ENCODE measurements around the gene SLAMF7.
"Not testable (repeated sequence)": the region's sequence is repeated elsewhere in the genome, so short reads cannot be mapped to it uniquely, and the experiment has no call there.

Gene SLAMF7

DNA sequence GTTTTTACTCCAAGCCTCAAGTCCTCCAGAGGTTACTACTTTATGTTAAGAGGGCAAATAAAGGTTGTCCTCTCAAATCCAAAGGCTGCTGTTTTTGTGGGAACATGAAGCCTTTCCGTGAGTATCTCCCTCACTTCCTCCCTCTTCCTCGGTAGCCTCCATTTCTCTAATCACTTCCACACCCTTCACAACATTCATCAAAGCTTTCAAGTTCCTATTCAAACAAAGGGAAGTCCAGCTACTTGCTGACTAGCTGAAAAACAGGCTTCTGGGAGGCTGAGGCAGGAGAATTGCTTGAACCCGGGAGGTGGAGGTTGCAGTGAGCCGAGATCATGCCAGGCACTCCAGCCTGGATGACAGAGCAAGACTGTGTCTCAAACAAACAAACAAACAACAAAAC lies 20.8 kb upstream of the SLAMF7 start:
- intact Hi-C loops (cut with DNase I): no loop called here

GRCh38 chr1:160720356-160721085 lies 18.5 kb upstream of the SLAMF7 start:
- intact Hi-C loops (cut with DNase I): no loop called here
- no peak for DNase-seq

More for the DNA sequence above, 20.8 kb upstream of the SLAMF7 start:
- DNase-seq: no peak

DNA sequence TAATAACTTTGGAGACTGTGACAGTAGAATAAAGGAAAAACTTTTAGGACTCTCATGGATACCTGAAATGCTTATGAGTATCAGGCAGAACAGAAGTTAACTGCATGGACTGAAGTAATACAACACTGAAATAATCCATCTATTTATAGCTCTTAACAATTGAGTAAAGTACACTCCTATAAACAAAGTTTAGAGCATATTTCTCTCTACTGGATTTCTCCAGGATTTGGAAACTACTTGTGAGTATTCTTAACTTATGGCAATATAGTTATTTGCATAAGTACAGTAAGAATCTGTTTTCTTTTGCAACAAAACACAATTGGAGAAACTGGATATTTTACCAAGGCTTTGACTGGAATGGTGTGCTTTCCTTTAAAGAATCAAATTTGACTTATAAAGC lies 17.6 kb upstream of the SLAMF7 start:
- no peak for DNase-seq
- intact Hi-C loops (cut with DNase I): no loop called here

DNA sequence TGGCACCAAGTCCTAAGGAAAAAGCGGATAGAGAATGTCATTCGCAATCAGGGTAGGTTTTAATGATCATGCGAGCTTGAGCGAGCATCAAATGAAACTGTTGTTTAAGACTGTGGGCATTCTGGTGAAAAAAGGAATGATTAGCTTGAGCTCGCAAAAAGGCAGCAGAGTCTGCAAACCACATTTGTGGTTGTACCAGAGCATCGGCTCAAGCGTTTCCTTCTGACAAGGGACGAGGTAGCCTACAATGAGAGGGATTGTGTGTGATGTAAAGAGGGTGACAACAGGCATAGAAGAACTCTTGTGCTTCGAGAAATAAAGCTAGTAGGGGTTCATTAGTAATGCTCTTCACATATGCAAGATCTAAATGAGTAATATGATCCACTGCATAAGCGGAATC lies 16.3 kb upstream of the SLAMF7 start:
- intact Hi-C loops (cut with DNase I): no loop called here
- no peak for DNase-seq

DNA sequence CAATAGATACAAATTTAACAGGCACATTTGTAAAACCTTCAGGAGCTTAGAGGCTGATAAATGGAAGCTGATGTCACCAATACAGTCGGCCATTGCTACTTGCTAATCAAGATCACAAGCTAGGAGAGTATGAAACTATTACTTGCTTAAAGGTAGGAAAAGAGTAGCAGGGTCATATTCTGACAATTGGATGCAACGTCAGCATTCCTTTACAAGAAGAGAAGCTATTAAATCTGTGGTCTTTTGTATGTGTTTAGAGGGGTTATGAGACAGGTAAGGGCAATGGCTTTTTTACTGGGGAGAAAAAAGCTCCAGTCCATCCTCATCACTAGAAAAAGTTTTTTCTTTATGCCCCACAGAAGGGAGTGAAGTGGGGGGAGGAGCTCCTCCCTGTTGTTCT lies 15.7 kb upstream of the SLAMF7 start:
- no peak for DNase-seq
- intact Hi-C loops (cut with DNase I): no loop called here

DNA sequence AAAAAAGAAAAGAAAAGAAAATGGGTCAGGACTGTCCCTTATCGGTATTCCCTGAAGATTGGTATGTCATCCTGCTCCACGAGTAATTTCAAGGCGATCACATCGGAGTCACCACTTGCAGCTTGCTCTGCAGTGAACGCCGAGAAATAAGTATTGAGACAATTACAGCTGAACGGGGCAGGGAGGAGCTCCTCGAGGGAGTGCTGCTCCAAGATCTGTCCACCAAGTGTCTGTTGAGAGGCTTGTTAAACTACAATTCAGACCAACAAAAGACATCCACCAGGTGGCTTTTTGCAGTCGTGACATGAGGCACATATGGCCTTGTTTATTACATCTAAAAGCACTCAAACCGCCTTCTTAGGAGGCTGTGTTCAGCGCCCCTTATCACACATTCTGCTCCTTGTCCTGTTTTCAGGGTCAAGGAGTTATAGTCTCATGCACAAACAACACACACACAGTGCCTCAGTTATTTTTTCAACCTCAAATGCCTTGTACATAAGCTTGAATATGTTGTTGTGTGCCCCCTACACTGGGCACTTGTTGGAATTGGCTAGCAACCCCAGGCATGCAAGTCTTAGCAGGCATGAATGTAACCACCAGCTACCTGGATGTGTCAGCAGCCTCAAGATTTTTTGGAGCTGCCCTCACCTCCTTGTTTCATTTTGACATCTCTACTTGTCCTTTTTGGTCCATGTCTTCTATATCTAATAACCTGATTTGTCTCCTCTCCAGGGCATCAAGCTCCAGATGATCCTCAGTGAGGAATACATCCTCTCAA lies 14.4 kb upstream of the SLAMF7 start:
- DNase-seq: no peak
- intact Hi-C loops (cut with DNase I): loop anchor here (5.0 kb wide), 1 partner anchor 373 kb away; the partner anchor contains the start of gene KLHDC9

DNA sequence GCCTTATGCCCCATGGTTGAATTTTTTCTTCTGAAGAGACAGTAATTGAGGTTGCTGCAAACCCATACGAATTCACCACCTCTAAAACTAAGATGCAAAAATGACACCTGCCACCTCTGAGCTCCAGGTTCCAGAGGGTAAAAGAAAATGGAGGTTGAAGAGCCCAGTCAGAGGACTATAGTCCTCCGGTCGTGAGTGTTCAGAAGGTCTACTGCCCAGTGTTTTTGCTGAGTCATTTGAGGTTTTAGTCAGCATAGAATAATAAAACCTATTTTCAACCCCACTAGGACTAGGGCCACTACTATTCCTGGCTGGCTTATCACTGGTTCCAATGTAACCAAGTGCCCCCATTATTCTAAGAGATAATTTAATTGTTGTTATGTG lies 12.9 kb upstream of the SLAMF7 start:
- DNase-seq: no peak
- intact Hi-C loops (cut with DNase I): loop anchor here (1.0 to 5.0 kb wide), 3 partner anchors 225 to 371 kb away; partner anchors contain the start of gene KLHDC9

DNA sequence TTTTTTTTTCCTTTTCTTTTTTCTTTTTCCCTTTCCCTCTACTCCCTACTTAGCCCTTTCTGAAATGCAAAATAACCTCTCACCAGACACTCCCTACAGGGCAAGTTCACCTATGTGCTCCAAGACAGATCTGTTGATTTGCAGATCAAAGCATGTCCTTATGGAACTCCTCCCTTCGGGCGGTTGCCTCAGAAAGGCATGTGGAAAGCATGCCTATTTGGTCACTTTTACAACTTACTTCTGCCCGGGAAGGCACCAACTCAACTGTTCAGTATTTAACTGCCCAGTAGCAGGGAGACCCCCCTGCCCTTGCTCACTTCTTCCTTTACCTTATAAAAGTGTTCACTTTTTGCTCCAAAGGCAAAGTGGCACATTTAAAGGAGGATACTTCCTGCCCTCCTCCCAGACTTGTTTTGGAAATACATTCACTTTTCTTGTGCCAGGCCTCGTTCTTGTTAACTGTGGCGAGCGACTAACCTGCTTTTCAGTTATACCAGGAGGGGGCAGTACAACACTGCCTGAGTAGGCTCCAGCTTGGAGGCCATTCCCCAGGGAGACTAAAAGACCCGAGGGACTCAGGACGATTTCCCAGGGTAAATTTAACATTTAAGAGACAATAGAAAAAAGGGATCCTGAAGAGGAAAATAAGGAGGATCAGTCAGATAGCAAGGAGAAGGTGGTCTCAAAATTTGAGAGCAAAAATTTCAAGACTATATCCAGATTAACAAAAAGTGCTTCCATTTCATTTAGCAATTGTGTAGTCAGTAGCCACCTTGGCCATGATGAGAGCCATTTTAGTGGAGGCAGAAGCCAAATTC lies 12.3 kb upstream of the SLAMF7 start:
- intact Hi-C loops (cut with DNase I): loop anchor here (1.0 to 5.0 kb wide), 3 partner anchors 225 to 371 kb away; partner anchors contain the start of gene KLHDC9
- DNase-seq: peak in 7 of 10 donors; percentile 12 to 90 (median 44)

GRCh38 chr1:160727316-160727640 lies 11.8 kb upstream of the SLAMF7 start:
- intact Hi-C loops (cut with DNase I): loop anchor here (2.0 to 5.0 kb wide), 2 partner anchors 264 to 370 kb away; partner anchors contain the start of gene KLHDC9
- DNase-seq: no peak

DNA sequence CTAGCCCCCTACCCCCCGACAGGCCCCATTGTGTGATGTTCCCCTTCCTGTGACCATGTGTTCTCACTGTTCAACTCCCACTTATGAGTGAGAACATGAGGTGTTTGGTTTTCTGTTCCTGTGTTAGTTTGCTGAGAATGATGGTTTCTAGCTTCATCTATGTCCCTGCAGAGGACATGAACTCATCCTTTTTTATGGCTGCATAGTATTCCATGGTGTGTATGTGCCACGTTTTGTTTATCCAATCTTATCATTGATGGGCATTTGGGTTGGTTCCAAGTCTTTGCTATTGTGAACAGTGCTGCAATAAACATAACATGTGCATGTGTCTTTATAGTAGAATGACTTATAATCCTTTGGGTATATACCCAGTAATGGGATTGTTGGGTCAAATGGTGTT lies 7.5 kb upstream of the SLAMF7 start:
- intact Hi-C loops (cut with DNase I); DNase-seq: not testable (repeated sequence)

GRCh38 chr1:160731990-160732389 lies 7.1 kb upstream of the SLAMF7 start:
- no peak for DNase-seq
- intact Hi-C loops (cut with DNase I): no loop called here

DNA sequence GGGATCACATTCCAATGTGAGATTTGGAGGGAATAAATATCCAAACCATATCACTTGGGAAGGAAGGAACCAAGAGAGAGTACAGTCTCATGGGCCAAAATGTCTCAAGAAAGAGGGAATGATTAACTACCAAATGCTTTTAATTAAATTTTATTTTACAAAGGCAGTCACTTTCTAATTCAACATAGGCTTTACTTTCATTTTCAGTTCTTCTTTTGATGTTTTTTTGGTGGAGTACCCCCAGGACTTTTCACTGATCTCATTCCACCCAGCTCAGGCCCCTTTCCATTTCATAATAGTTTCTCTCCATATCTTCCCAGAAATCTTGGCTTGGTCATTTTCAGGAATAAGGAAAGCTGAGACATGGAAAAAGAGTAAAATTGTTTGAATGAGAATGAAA lies 5.1 kb upstream of the SLAMF7 start:
- intact Hi-C loops (cut with DNase I): no loop called here
- no peak for DNase-seq

- intact Hi-C loops (cut with DNase I): no loop called here
- DNase-seq: no peak
These were observed 4.7 kb upstream of the SLAMF7 start for GRCh38 chr1:160734301-160734700.

GRCh38 chr1:160738271-160738670 lies 776 bp upstream of the SLAMF7 start:
- DNase-seq: no peak
- intact Hi-C loops (cut with DNase I): no loop called here

DNA sequence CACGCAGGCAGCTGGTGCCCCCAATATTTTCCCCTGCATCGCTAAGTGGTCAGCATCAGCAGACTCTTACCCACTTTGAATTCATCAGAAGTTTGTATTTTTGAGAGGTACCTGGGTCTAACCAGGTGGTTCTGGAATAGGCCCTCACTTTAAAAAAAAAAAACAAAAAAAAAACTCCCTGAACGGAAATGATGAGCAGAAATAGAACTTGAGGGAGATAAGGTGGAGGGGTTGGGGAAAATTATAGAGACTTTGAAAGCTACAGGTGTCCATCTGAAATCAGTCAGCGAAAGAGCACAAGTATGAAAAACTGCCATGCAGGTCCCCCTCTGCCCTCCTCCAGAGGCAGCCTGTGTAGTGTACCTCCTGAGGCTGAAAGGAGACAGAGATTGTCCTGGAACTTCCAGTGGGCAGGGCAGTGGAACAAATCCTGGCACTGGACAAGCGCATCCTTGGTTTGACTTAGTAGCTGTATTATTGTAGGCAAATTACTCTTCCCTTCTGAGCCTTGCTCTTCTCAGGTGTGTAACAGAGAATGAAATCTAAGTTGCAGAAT lies 1.2 kb downstream of the SLAMF7 start:
- no peak for DNase-seq
- intact Hi-C loops (cut with DNase I): no loop called here

DNA sequence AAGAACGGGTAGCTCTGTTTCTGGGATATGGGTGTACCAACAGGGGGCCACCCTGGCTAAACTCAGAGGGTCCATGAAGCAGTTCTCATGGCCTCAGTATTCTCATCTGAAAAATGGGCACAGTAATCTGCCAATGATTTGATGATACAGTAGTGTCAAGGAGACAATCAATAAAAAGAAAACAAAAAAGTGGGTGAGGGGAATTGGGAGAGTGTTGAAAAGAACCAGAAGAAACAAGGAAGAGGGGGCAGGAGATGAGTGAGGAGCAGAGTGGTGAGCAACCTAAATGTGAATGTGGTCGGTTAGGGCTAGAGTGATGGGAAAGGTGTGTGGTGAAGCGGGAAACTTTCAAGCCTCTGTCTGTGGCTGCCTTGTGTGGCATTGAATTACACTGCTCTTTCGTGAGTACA lies 2.0 kb downstream of the SLAMF7 start:
- no peak for DNase-seq
- intact Hi-C loops (cut with DNase I): no loop called here

GRCh38 chr1:160741612-160742348 lies 2.7 kb downstream of the SLAMF7 start:
- no peak for DNase-seq
- intact Hi-C loops (cut with DNase I): no loop called here

- no peak for DNase-seq
- intact Hi-C loops (cut with DNase I): no loop called here
These were observed 3.5 kb downstream of the SLAMF7 start for GRCh38 chr1:160742428-160743127.

GRCh38 chr1:160743266-160743665 lies 4.2 kb downstream of the SLAMF7 start:
- intact Hi-C loops (cut with DNase I): no loop called here
- DNase-seq: no peak

All from posterior cingulate gyrus (tissue), 11 donors.